Thymus (tissue), 11 donors: ENCODE measurements around the gene NMNAT3. TPM values are rescaled to one million over a fixed set of nuclear protein-coding genes. Genes with fewer than 3 reads are reported as not detected.

ENCODE experiments used
- DNase-seq, 9 donors: peaks; one replicate each; pipeline ENCODE4 v3.0.0-alpha.2; 2013; ENCODE audit warnings: low spot score in 9 of 9, low read depth in 6 of 9, missing footprints in 1 of 9
- H3K27ac ChIP-seq, 2 donors: one replicate each; pipeline ENCODE4 v1.5.1; 2013; ENCODE audit warnings: control low read depth in 1 of 2, low read depth in 1 of 2, low read length in 1 of 2, mild to moderate bottlenecking in 1 of 2, moderate library complexity in 1 of 2
- H3K27me3 ChIP-seq, 2 donors: one replicate each; pipeline ENCODE4 v1.5.1; 2013; ENCODE audit warnings: low read length in 1 of 2; ENCODE audit not compliant: control insufficient read depth in 2 of 2, insufficient read depth in 1 of 2
- H3K36me3 ChIP-seq, 2 donors: one replicate each; pipeline ENCODE4 v1.5.1; 2013; ENCODE audit warnings: low read length in 1 of 2, mild to moderate bottlenecking in 1 of 2, moderate library complexity in 1 of 2; ENCODE audit not compliant: control insufficient read depth in 2 of 2, insufficient read depth in 2 of 2
- H3K4me1 ChIP-seq, 2 donors: one replicate each; pipeline ENCODE4 v1.5.1; 2013; ENCODE audit warnings: low read length in 2 of 2; ENCODE audit not compliant: control insufficient read depth in 2 of 2, insufficient read depth in 2 of 2
- H3K4me3 ChIP-seq, 2 donors: one replicate each; pipeline ENCODE4 v1.5.1; 2013; ENCODE audit warnings: low read length in 2 of 2, control low read depth in 1 of 2, mild to moderate bottlenecking in 1 of 2
- H3K9me3 ChIP-seq, 2 donors: one replicate each; pipeline ENCODE4 v1.5.1; 2013; ENCODE audit warnings: low read length in 1 of 2, mild to moderate bottlenecking in 1 of 2; ENCODE audit not compliant: control insufficient read depth in 2 of 2, insufficient read depth in 1 of 2
- WGBS: extraction: QIAGEN DNeasy Blood & Tissue Kit; methylation state at CpG from one replicate; pipeline ENCODE4 v1.1.7; 2013; 5-methylcytosine and 5-hydroxymethylcytosine counted together
- polyA plus RNA-seq: library from polyadenylated mRNA; stranded (reverse); fragments of 200-250 nt; gene quantifications from one replicate; pipeline ENCODE4 v1.2.3, GENCODE V29; 2013
- total RNA-seq: library from RNA; stranded (reverse); fragments of 120-200 nt; gene quantifications from one replicate; pipeline ENCODE4 v1.2.4, GENCODE V29; 2013
- donor health status: healthy.

NMNAT3 gene
- total and polyA plus RNA-seq, 2 donors, result 4.7 to 5.2 TPM

- Histone ChIP-seq H3K27me3 (no peaks in the 10 kb centered on the region), H3K4me1 (no peaks in the 10 kb centered on the region), H3K4me3 (no peak overlapping the region), H3K36me3 (no peaks in the 10 kb centered on the region), H3K27ac (no peak overlapping the region), H3K9me3 (no peaks in the 10 kb centered on the region)
- 84% methylated on average over 6 of the region's 6 CpGs for WGBS
- no peak for DNase-seq
Observed at GRCh38 chr3:139572847-139573672, 104.7 kb downstream of the NMNAT3 start.

DNA sequence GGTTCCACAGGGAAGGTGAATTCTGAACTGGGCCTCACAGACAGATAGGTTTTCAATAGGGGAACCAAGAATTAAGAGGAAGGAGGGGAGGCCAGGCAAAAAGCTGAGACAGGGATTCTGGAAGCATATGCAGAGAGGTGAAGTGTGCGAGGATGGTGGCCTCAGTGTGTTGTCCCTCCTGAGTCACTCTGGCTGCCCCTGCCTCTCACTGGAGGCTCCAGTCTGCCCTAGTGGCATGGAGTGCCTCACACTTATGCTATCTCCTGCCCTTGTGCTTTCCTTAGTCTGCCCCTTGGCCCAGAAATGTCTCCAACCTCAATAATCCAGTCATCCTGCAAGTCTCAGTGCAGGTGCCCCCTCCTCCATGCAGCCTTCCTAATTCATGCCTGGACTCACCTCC lies 106.1 kb downstream of the NMNAT3 start:
- Histone ChIP-seq H3K27ac (no peak overlapping the region), H3K4me3 (no peak overlapping the region), H3K27me3 (no peaks in the 10 kb centered on the region), H3K36me3 (no peaks in the 10 kb centered on the region), H3K9me3 (no peaks in the 10 kb centered on the region), H3K4me1 (no peaks in the 10 kb centered on the region)
- 96% methylated on average over 1 of the region's 1 CpG for WGBS
- DNase-seq, result no peak

- DNase-seq, result no peak
- Histone ChIP-seq H3K27me3 (no peaks in the 10 kb centered on the region), H3K36me3 (no peaks in the 10 kb centered on the region), H3K4me1 (no peaks in the 10 kb centered on the region), H3K27ac (no peak overlapping the region), H3K4me3 (no peak overlapping the region), H3K9me3 (no peaks in the 10 kb centered on the region)
- 96% methylated on average over 5 of the region's 5 CpGs for WGBS
Observed at GRCh38 chr3:139564294-139564861, 113.4 kb downstream of the NMNAT3 start.

DNA sequence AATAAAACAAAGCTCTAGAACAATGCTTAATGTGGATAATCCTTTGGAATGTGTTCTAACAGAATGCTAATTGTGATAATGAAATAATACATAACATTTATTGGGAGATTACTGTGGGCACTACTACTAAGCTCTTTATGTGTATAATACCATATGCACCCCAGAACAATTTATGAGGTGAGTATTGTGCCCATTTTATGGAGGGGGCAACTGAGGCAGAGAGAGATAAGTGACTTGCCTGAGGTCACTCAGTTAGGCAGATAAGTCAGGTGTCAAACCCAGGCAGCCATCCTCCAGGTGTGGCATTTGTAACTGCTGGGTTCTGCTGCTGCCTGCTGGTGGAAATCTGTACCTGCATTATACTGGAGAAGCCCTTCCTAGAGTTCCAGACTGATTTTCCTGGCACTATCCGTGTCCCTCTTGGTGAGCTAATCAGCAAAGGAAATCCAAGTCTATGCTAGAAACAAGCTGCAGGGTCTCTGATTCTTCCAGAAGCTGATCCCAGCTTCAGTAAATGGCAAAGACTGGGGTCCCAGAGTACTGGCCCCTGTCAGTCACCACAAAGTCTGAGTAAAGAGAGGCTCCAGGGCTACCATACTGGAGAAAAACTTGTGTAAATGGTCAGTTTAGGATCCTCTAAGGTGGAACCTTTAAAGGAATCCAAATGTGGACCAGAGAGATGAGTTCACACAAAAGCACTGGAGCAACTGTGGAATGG lies 115.7 kb downstream of the NMNAT3 start:
- Histone ChIP-seq H3K27me3 (no peaks in the 10 kb centered on the region), H3K36me3 (no peaks in the 10 kb centered on the region), H3K4me3 (no peak overlapping the region), H3K9me3 (no peaks in the 10 kb centered on the region), H3K4me1 (no peaks in the 10 kb centered on the region), H3K27ac (no peak overlapping the region)
- 93% methylated on average over 1 of the region's 1 CpG for WGBS
- no peak for DNase-seq

- H3K4me3 ChIP-seq, result no peak overlapping the region
- no peaks in the 10 kb centered on the region for H3K9me3 ChIP-seq
- no peaks in the 10 kb centered on the region for H3K36me3 ChIP-seq
- H3K27ac ChIP-seq, result no peak overlapping the region
- no peaks in the 10 kb centered on the region for H3K4me1 ChIP-seq
- H3K27me3 ChIP-seq, result no peaks in the 10 kb centered on the region
- DNase-seq, result no peak
- 94% methylated on average over 7 of the region's 7 CpGs for WGBS
Observed at GRCh38 chr3:139561255-139561817, 116.4 kb downstream of the NMNAT3 start.

GRCh38 chr3:139560411-139560810 lies 117.4 kb downstream of the NMNAT3 start:
- Histone ChIP-seq H3K4me1 (no peaks in the 10 kb centered on the region), H3K27ac (no peak overlapping the region), H3K27me3 (no peaks in the 10 kb centered on the region), H3K4me3 (no peak overlapping the region), H3K9me3 (no peaks in the 10 kb centered on the region), H3K36me3 (no peaks in the 10 kb centered on the region)
- whole genome bisulfite sequencing, result 98% methylated on average over 3 of the region's 3 CpGs
- no peak for DNase-seq

DNA sequence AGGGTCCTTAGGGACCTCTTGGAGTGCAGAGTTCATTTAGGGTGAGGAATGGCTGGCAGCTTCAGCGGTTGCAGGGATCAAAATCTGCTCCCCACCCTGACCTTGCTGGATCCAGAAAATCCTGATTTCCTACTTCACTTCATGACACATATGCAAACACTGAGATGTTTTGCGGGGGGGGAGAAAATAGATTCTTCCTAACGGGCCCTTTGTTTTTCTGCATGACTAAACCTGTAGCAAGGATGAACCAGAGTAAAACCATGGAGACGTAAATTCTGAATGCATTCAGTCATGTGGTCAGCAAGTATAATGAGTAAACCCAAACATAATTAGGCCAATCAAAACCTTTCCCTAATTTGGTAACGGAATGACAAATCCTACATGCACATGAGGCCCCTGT lies 118.2 kb downstream of the NMNAT3 start:
- Histone ChIP-seq H3K4me3 (no peak overlapping the region), H3K9me3 (no peaks in the 10 kb centered on the region), H3K27ac (no peak overlapping the region), H3K36me3 (no peaks in the 10 kb centered on the region), H3K27me3 (no peaks in the 10 kb centered on the region), H3K4me1 (no peaks in the 10 kb centered on the region)
- 87% methylated on average over 5 of the region's 5 CpGs for WGBS
- no peak for DNase-seq

GRCh38 chr3:139558351-139559266 lies 119.2 kb downstream of the NMNAT3 start:
- Histone ChIP-seq H3K27me3 (no peaks in the 10 kb centered on the region), H3K27ac (no peak overlapping the region), H3K4me1 (no peaks in the 10 kb centered on the region), H3K4me3 (no peak overlapping the region), H3K36me3 (no peaks in the 10 kb centered on the region), H3K9me3 (no peaks in the 10 kb centered on the region)
- WGBS, result 93% methylated on average over 2 of the region's 2 CpGs
- DNase-seq, result no peak
